ENCODE results near the gene TNRC18.
"Not testable (repeated sequence)": the region's sequence is repeated elsewhere in the genome, so short reads cannot be mapped to it uniquely, and the experiment has no call there.

The TNRC18 gene

GRCh38 chr7:5324961-5325360 is 98.7 kb downstream of the TNRC18 start:
- TF ChIP-seq CTCF (conservative IDR thresholded peaks at IDR 0.05), result no peak
- no peak overlapping the region for H3K27ac ChIP-seq

GRCh38 chr7:5323800-5324781 is 99.5 kb downstream of the TNRC18 start:
- H3K27ac ChIP-seq, result not testable (repeated sequence)

DNA sequence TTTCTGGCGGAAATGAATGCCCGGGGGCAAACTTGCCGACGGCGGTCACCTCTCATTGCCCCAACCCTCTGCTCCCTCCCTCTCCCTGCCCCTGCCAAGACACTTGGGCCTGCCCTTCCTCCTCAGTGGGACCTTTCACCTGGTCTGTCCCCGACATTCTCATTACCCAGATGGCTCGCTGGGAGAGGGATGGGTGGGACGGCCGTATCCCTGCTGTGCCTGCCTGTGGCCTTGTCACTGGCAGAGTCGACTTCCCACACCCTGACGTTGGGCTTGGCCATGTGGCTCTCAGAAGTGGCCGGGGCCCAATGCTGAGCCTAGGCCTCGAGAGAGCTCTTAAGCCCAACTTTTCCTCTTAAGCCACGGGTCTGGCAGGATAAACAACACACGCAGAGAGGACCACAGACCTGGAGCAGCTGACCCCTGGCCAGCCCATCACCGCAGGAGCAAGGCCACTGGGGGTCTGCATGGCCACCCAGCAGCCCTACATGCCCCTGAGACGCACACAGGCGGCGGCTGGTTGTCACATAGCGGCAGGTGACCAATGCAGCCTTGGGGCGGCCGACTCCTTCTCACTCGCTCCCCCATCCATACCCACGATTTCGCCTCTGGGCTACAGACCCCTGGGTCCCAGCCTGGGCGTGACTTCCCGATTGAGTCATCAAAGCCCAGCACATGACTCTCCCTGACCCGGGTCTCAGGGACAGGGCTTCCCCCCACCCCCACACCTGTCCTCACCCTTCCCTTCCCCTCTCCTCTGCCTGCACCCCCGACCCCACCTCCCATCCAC is 100.8 kb downstream of the TNRC18 start:
- no peak overlapping the region for H3K27ac ChIP-seq

GRCh38 chr7:5320802-5321396 is 102.7 kb downstream of the TNRC18 start:
- H3K27ac ChIP-seq, result no peak overlapping the region
- no peak for TF ChIP-seq CTCF (conservative IDR thresholded peaks at IDR 0.05)

More for the DNA sequence above, 100.8 kb downstream of the TNRC18 start:
- no peak for TF ChIP-seq CTCF (conservative IDR thresholded peaks at IDR 0.05)

DNA sequence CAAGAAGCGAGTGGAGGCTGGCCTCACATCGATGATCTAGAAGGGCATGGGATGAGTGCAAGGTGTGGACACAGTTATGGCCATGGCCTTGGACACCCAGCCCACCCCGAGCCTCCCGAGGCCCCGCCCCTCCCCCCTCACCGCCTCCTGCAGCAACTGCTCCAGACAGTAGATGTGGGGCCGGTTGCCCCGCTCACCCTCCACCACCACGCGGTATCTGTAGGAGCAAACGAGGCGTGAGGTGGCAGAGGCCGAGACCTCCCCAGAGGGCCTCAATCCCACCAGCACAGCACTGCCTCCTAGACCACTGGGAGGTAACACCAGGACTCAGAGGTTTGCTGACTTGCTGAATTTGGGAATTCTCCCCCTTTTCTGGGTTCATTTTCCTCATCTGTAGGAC is 103.2 kb downstream of the TNRC18 start:
- TF ChIP-seq CTCF (conservative IDR thresholded peaks at IDR 0.05), result no peak
- no peak overlapping the region for H3K27ac ChIP-seq

- not testable (repeated sequence) for H3K27ac ChIP-seq
These were observed 105.0 kb downstream of the TNRC18 start for GRCh38 chr7:5318613-5319012.

DNA sequence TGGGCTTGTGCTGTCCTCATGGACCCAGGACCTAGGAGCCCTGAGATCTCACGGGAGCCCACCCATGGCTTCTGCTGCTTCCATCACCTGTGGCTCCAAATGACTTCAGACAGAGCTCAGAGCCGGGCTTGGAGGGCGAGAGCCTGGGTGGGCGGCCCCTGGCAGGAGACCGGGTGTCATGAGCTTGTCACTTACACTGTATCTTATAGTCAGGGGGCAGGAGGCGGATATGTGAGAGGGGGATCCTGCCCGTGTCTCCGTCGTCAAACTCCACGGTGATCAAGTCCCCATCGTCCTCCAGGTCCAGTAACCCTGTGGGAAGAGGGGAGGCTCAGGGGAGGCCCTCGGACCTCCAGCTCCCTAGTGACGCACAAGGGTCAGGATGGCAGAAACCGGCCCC is 107.9 kb downstream of the TNRC18 start:
- H3K27ac ChIP-seq, result no peak overlapping the region
- no peak for TF ChIP-seq CTCF (conservative IDR thresholded peaks at IDR 0.05)

DNA sequence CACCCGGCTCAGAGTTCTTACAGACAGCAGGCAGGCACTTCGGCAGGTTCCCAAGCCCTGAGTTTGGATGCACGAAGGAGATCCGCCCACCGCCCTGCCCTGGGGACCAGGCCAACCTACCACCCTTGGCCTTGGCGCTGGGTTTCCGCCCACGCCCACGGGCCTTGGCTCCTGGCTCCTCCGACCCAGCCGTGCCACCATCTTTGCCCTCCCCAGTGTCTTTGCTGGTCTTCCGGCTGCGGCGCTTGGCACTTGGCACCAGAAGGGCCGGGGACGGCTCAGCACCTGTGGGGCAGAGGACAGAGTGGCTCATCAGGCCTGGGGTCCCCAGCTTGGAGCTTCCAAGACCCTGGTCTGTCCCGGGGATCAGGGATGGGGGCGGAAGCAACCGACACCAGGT is 108.8 kb downstream of the TNRC18 start:
- no peak for TF ChIP-seq CTCF (conservative IDR thresholded peaks at IDR 0.05)
- no peak overlapping the region for H3K27ac ChIP-seq

DNA sequence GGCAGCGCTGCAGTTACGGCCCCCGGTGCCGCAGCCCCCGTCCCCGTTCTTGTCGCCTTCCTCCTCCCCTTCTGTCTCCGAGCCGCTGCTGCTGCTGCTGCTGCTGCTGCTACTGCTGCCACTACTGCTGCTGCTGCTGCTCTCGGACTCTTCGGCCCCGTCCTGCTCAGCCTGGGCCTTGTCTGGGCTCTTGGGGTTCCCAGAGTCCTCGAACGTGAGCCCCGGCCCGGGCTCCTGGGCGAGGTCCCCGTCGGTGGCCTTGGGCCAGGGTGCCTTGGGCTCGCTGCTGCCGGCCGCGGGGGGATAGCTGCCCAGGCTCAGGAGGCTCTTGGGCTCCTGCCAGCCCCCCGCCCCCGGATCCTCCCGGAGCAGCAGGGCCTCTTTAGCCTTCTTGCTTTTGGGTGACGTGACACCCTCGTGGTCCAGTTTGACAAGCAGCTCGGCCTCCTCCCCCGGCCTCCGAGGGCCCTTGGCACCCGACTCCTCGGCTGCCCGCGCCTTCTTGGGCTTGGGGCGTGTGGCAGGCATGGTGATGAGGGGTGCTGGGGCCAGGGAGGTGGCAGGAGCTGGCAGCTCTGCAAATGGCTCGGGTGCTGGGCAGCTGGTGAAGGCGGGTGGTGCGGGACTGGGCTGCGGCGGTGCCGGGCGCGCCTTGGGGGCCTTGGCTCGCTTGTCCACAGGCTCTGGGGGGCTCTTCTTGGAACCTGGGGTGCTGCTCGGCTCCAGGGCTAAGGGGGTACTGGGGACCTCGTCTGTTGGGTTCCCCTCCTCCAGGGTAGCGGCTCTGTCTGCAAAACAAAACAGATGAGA is 110.4 kb downstream of the TNRC18 start:
- H3K27ac ChIP-seq, result not testable (repeated sequence)

DNA sequence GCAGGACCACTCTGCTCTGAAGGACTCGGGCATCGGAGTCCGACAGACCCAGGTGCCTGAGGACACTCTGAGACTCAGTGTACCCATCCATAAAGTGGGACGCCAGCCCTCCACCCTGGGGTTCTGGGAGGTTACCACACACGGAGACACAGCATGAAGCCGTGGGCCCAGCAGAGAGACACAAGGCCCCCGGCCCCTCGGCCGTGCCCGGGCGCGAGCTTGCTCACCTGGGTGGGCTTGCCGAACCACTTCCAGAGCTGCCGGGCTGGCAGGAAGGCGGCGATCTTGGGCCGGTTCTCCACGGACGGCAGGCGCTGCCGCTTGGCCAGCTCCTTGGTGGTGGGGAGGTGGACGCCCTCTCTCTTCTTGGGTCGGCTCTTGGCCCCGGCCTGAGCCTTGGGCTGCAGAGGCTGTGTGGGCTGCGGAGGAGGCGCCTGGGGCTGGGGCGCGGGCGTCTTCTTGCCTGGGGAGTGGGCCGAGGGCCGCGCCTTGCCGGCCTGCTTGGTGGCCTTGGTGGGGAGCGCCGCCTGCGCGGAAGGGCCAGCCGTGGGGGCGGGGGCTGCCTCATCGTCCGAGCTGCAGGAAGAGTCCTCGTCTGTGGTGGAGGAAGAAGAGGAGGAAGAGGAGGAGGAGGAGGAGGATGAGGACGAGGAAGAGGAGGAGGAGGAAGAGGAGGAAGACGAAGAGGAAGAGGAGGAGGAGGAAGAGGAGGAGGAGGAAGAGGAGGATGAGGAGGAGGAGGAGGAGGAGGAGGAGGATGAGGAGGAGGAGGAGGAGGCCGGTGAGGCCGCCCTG is 111.2 kb downstream of the TNRC18 start:
- H3K27ac ChIP-seq, result not testable (repeated sequence)

Data from VCaP (cell line).